KMS-11 (cell line): ENCODE measurements around the gene TRIOBP.

Experiments used
- H2AFZ ChIP-seq: fragments of 200-600 bp; sonication (generic); 2 replicates; pipeline ENCODE4 v1.6.1; 2016; ENCODE audit warnings: antibody characterized with exemption, mixed run types, low read depth
- H3K27ac ChIP-seq: fragments of 200-600 bp; sonication (generic); 2 replicates; pipeline ENCODE4 v1.6.1; 2016; ENCODE audit warnings: mild to moderate bottlenecking, mixed run types
- H3K27me3 ChIP-seq: fragments of 200-600 bp; sonication (generic); 2 replicates; pipeline ENCODE4 v1.6.1; 2017; ENCODE audit warnings: mild to moderate bottlenecking, low read depth, mixed run types, moderate library complexity; ENCODE audit not compliant: insufficient read depth
- H3K36me3 ChIP-seq: fragments of 200-600 bp; sonication (generic); 2 replicates; pipeline ENCODE4 v1.6.1; 2017; ENCODE audit warnings: mild to moderate bottlenecking, mixed run types; ENCODE audit not compliant: insufficient read depth
- H3K4me1 ChIP-seq: fragments of 200-600 bp; sonication (generic); 2 replicates; pipeline ENCODE4 v1.6.1; 2016; ENCODE audit warnings: mild to moderate bottlenecking, low read depth, mixed run types; ENCODE audit not compliant: poor library complexity, severe bottlenecking
- H3K4me2 ChIP-seq: fragments of 200-600 bp; sonication (generic); 2 replicates; pipeline ENCODE4 v1.7.0; 2016; ENCODE audit warnings: mild to moderate bottlenecking, mixed run types
- H3K4me3 ChIP-seq: fragments of 200-600 bp; sonication (generic); IDR thresholded peaks from 2 replicates; pipeline ENCODE4 v1.6.1; 2017; ENCODE audit warnings: low read depth, low read length, mixed read lengths; ENCODE audit not compliant: insufficient read depth
- H3K79me2 ChIP-seq: fragments of 200-600 bp; sonication (generic); 2 replicates; pipeline ENCODE4 v1.6.1; 2016; ENCODE audit warnings: low read depth, mixed run types; ENCODE audit not compliant: insufficient read depth
- H3K9ac ChIP-seq: fragments of 200-600 bp; sonication (generic); 2 replicates; pipeline ENCODE4 v1.6.1; 2016; ENCODE audit warnings: mild to moderate bottlenecking, mixed run types
- H4K20me1 ChIP-seq: fragments of 200-600 bp; sonication (generic); 2 replicates; pipeline ENCODE4 v1.6.1; 2016; ENCODE audit warnings: mild to moderate bottlenecking, mixed run types; ENCODE audit not compliant: insufficient read depth
- TF ChIP-seq, protein P1 (sequence below): fragments of 200-600 bp; sonication (generic); conservative IDR thresholded peaks from 2 replicates; pipeline ENCODE4 v1.6.1; 2017; ENCODE audit warnings: low read depth, mild to moderate bottlenecking, antibody characterized with exemption, low read length, moderate library complexity, mixed read lengths

TRIOBP gene

DNA sequence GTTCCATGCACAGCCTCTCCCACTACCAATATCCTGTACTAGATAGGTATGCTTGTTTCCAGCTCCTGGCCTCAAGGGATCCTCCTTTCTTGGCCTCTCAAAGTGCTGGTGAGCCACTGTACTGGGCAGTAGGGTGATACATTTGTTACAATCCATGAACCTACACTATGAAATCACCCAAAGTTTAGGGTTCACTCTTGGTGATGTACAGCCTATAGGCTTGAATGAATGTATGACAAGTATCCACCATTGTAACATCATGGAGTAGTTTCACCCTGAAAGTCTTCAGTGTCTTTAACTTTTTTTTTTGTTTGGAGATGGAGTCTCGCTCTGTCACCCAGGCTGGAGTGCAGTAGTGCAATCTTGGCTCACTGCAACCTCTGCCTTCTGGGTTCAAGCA is 31.8 kb downstream of the TRIOBP start:
- Histone ChIP-seq H3K27ac (peak overlapping the region; percentile 40), H3K79me2 (no peaks in the 10 kb centered on the region), H3K9ac (no peak overlapping the region; the same call in 1 of the 2 replicates), H4K20me1 (no peaks in the 10 kb centered on the region), H3K36me3 (no peaks in the 10 kb centered on the region), H3K27me3 (no peaks in the 10 kb centered on the region), H3K4me2 (peak overlapping the region; percentile 19; the same call in 1 of the 2 replicates), H3K4me1 (peaks cover 33% of the 10 kb centered on the region), H2AFZ (peak overlapping the region; percentile 8; the same call in 1 of the 2 replicates), H3K4me3 (no peak overlapping the region)
- TF ChIP-seq, protein P1, sequence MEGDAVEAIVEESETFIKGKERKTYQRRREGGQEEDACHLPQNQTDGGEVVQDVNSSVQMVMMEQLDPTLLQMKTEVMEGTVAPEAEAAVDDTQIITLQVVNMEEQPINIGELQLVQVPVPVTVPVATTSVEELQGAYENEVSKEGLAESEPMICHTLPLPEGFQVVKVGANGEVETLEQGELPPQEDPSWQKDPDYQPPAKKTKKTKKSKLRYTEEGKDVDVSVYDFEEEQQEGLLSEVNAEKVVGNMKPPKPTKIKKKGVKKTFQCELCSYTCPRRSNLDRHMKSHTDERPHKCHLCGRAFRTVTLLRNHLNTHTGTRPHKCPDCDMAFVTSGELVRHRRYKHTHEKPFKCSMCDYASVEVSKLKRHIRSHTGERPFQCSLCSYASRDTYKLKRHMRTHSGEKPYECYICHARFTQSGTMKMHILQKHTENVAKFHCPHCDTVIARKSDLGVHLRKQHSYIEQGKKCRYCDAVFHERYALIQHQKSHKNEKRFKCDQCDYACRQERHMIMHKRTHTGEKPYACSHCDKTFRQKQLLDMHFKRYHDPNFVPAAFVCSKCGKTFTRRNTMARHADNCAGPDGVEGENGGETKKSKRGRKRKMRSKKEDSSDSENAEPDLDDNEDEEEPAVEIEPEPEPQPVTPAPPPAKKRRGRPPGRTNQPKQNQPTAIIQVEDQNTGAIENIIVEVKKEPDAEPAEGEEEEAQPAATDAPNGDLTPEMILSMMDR = no peak

DNA sequence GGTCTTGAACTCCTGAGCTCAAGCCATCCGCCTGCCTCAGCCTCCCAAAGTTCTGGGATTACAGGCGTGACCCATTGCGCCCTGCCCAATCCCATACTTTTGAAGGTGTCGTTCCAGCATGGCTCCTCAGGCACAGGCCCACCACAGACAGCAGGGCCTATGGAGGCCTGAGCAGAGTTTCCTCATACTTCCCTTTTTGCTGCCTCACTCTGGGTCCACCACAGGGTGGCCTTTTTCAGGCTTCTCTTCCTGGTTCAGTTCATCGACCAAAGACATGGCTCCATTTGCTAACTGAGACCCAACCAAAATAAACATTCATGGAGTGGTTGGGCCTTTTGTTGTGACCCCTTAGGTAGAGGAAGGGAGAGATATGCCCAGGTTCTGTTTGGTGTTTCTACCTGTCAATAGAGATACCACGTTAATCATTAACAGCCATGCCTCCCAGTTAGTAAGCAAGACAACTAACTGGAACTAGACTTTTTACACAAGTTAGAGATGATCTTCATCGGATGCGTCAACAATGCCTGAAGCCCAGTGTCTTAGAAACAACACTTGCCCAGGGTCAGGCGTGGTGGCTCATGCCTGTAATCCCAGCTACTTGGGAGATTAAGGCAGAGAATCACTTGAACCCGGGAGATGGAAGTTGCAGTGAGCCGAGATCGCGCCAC is 35.1 kb downstream of the TRIOBP start:
- Histone ChIP-seq H3K9ac (no peak overlapping the region), H3K36me3 (no peaks in the 10 kb centered on the region), H3K4me2 (no peak overlapping the region), H4K20me1 (no peaks in the 10 kb centered on the region), H3K4me3 (no peak overlapping the region), H3K27me3 (no peaks in the 10 kb centered on the region), H3K27ac (no peak overlapping the region), H3K79me2 (no peaks in the 10 kb centered on the region), H3K4me1 (peaks cover 24% of the 10 kb centered on the region), H2AFZ (no peak overlapping the region)
- TF ChIP-seq, protein P1 = no peak

DNA sequence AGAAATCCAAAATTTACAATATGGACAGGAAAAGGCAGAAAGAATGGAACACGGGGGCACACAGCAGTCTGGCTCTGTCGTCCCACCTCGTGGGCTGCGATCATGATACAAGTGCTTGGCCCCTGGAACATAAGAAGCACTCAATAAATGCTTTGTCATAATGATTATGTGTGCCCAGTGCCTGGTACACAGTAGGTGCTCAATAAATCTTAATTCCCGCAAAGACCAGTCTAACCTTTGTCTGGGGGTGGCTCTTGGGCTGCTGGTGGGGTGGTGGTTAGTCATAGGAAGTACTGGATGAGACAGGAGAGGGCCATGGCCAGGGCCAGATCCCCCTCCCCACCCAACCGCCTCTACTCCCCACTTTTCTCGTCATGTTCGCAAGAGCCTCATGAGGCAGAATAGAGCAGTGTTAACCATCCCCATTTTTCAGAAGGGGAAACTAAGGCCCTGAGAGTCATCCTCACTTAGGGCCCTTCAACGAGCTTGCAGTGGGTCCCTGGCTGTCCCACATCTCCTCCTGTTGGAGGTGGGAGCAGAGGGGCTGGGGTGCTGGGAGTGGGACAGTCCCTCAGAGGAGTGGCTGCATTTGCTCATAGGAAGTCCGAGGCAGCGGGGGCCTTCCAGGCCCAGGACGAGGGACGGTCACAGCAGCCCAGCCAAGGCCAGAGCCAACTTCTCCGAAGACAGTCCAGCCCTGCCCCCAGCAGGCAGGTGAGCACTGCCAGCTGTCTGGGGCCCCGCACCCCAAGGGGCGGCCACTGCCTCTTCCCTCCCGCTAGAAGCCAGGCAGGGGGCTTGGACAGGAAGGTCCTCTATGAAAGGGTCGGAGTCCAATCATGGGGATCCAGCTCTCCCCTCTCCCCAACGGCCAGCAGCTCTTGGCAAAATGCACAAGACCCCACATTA is 36.1 kb downstream of the TRIOBP start:
- TF ChIP-seq, protein P1 = no peak
- peaks cover 14% of the 10 kb centered on the region for H3K4me1 ChIP-seq
- H3K4me2 ChIP-seq = no peak overlapping the region
- no peaks in the 10 kb centered on the region for H3K36me3 ChIP-seq
- no peak overlapping the region for H2AFZ ChIP-seq
- no peaks in the 10 kb centered on the region for H3K27me3 ChIP-seq
- H3K79me2 ChIP-seq = no peaks in the 10 kb centered on the region
- H4K20me1 ChIP-seq = no peaks in the 10 kb centered on the region
- H3K4me3 ChIP-seq = no peak overlapping the region
- H3K9ac ChIP-seq = no peak overlapping the region
- H3K27ac ChIP-seq = no peak overlapping the region

DNA sequence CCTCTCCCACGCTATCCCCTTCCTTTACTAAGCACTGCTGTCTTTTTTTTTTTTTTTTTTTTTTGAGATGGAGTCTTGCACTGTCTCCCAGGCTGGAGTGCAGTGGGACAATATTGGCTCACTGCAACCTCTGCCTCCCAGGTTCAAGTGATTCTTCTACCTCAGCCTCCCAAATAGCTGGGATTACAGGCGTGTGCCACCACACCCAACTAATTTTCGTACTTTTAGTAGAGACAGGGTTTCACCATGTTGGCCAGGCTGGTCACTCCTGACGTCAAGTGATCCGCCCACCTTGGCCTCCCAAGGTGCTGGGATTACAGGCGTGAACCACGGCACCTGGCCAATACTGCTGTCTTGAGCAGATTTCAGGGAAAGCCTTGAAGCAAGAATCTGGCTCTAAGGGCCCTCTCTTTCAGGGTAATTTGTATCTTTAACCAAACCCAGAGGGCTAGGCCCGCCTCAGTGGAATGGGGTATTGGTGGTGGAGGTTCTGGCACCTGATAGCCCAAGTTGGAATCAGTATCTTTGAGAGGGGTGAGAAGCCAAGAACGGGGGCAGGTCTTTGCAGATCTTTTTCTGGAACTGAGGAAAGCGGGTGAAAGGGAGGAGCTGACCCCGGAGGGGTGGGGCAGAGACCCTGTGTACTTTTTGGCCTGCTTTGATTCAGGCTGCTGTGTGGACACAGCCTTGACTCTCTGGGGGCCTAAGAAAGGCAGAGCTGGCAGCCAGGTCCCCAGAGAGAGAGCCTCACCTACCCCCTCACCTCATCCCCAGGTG is 37.0 kb downstream of the TRIOBP start:
- Histone ChIP-seq H3K27ac (no peak overlapping the region), H3K4me2 (no peak overlapping the region), H3K4me1 (peaks cover 5% of the 10 kb centered on the region), H3K36me3 (no peaks in the 10 kb centered on the region), H4K20me1 (no peaks in the 10 kb centered on the region), H3K4me3 (no peak overlapping the region), H3K27me3 (no peaks in the 10 kb centered on the region), H3K79me2 (no peaks in the 10 kb centered on the region), H3K9ac (no peak overlapping the region), H2AFZ (no peak overlapping the region)
- TF ChIP-seq, protein P1 = no peak
